Stimulated activated CD4-positive, alpha-beta T cell treated with anti-CD3 and anti-CD28 coated beads, Interleukin-15, amount 100 ng/mL, for 48 hours (primary cell): ENCODE measurements around the gene FAT1.
"Not testable (repeated sequence)": the region's sequence is repeated elsewhere in the genome, so short reads cannot be mapped to it uniquely, and the experiment has no call there.

ENCODE experiments used
- DNase-seq, 2 donors: peaks; one replicate each; pipeline ENCODE4 v3.0.0-alpha.2; 2020; ENCODE audit warnings: low read depth in 2 of 2

FAT1 gene

GRCh38 chr4:186723292-186724057, at the start of gene FAT1:
TSS of gene FAT1 (minus strand) at chr4:186723856. CDS start at chr4:186709827, 14,029 bp downstream.
- DNase-seq: no peak

GRCh38 chr4:186772936-186773487, 49.4 kb upstream of the FAT1 start:
- no peak for DNase-seq

GRCh38 chr4:186771624-186772023, 48.0 kb upstream of the FAT1 start:
- DNase-seq: no peak

GRCh38 chr4:186770481-186771175, 47.0 kb upstream of the FAT1 start:
- DNase-seq: no peak

GRCh38 chr4:186767794-186768193, 44.1 kb upstream of the FAT1 start:
- DNase-seq: no peak

- no peak for DNase-seq
Observed at GRCh38 chr4:186765673-186766546, 42.3 kb upstream of the FAT1 start.

- DNase-seq: no peak
Observed at GRCh38 chr4:186765138-186765537, 41.5 kb upstream of the FAT1 start.

GRCh38 chr4:186764457-186764856, 40.8 kb upstream of the FAT1 start:
- DNase-seq: no peak

GRCh38 chr4:186762865-186763264, 39.2 kb upstream of the FAT1 start:
- DNase-seq: no peak

GRCh38 chr4:186762361-186762760, 38.7 kb upstream of the FAT1 start:
- no peak for DNase-seq

GRCh38 chr4:186761956-186762355, 38.3 kb upstream of the FAT1 start:
- DNase-seq: not testable (repeated sequence)

- no peak for DNase-seq
Observed at GRCh38 chr4:186761393-186761792, 37.7 kb upstream of the FAT1 start.

GRCh38 chr4:186760576-186760975, 36.9 kb upstream of the FAT1 start:
- no peak for DNase-seq

GRCh38 chr4:186759990-186760389, 36.3 kb upstream of the FAT1 start:
- no peak for DNase-seq

- no peak for DNase-seq
Observed at GRCh38 chr4:186758929-186759682, 35.5 kb upstream of the FAT1 start.

GRCh38 chr4:186757696-186758355, 34.2 kb upstream of the FAT1 start:
- no peak for DNase-seq

- not testable (repeated sequence) for DNase-seq
Observed at GRCh38 chr4:186756550-186756949, 32.9 kb upstream of the FAT1 start.

- no peak for DNase-seq
Observed at GRCh38 chr4:186755550-186756519, 32.2 kb upstream of the FAT1 start.

GRCh38 chr4:186754976-186755375, 31.3 kb upstream of the FAT1 start:
- no peak for DNase-seq
